ENCODE data around the gene ARID4A. TPM values are rescaled to one million over a fixed set of nuclear protein-coding genes. Genes with fewer than 3 reads are reported as not detected.
A peak's percentile ranks its signal among the peaks of the same experiment; 100 is the strongest.

Gene ARID4A
- total RNA-seq, 1 donor, result 14.5 TPM

DNA sequence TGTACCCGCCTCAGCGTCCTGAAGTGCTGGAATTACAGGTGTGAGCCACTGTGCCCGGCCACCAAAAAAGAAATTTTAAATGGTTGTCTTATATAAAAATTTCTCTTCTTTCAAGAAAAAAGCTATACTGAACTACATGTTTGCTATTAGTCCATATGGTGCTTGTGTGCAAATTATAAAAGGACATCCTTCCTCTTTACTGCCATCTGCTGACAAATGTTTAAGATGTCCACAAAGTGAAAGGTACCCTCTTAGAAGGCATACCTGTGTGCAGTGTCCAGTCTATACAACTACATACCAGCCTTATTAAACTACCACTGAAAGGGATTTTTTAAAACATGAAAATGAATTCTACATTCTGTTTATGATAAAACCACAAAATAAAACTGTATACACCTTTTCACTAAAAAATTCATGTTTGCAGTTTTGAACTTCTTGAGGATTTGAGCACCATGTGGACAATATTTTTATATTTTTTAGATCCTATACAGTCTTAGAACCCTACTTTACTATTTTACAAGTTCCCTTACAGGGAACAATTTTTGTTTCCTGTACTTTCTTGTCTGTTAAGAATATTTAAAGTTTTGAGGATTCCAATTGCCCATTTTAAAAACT is 64.5 kb downstream of the ARID4A start:
- Histone ChIP-seq H3K4me1 (ENCODE audit: insufficient read depth, low read length) (no peaks in the 10 kb centered on the region), H4K20me1 (ENCODE audit: insufficient read depth, low read length) (no peaks in the 10 kb centered on the region), H2AFZ (ENCODE audit: low read length) (no peak overlapping the region), H3K4me2 (ENCODE audit: insufficient read depth, low read length) (no peak overlapping the region), H3K36me3 (ENCODE audit: insufficient read depth, low read length) (peaks cover 38% of the 10 kb centered on the region), H3K4me3 (ENCODE audit: insufficient read depth, low read length) (no peak overlapping the region), H3K9me3 (ENCODE audit: low read depth, low read length) (no peaks in the 10 kb centered on the region), H3K27ac (ENCODE audit: low read depth, low read length) (no peak overlapping the region), H3K27me3 (ENCODE audit: insufficient read depth, low read length) (no peaks in the 10 kb centered on the region), H3K79me2 (ENCODE audit: insufficient read depth, low read length) (no peaks in the 10 kb centered on the region)
- peak; percentile 25 for DNase-seq (ENCODE audit: insufficient read length, low spot score, missing footprints)
- TF ChIP-seq, protein P1, sequence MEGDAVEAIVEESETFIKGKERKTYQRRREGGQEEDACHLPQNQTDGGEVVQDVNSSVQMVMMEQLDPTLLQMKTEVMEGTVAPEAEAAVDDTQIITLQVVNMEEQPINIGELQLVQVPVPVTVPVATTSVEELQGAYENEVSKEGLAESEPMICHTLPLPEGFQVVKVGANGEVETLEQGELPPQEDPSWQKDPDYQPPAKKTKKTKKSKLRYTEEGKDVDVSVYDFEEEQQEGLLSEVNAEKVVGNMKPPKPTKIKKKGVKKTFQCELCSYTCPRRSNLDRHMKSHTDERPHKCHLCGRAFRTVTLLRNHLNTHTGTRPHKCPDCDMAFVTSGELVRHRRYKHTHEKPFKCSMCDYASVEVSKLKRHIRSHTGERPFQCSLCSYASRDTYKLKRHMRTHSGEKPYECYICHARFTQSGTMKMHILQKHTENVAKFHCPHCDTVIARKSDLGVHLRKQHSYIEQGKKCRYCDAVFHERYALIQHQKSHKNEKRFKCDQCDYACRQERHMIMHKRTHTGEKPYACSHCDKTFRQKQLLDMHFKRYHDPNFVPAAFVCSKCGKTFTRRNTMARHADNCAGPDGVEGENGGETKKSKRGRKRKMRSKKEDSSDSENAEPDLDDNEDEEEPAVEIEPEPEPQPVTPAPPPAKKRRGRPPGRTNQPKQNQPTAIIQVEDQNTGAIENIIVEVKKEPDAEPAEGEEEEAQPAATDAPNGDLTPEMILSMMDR (IDR thresholded peaks at IDR 0.05; ENCODE audit: extremely low read depth, low read depth, low read length), result peak; percentile 32

GRCh38 chr14:58364316-58364715 is 66.0 kb downstream of the ARID4A start:
- no peaks in the 10 kb centered on the region for H3K27me3 ChIP-seq (ENCODE audit: insufficient read depth, low read length)
- H3K79me2 ChIP-seq (ENCODE audit: insufficient read depth, low read length), result no peaks in the 10 kb centered on the region
- peaks cover 36% of the 10 kb centered on the region for H3K36me3 ChIP-seq (ENCODE audit: insufficient read depth, low read length)
- no peak for DNase-seq (ENCODE audit: insufficient read length, low spot score, missing footprints)
- no peaks in the 10 kb centered on the region for H3K9me3 ChIP-seq (ENCODE audit: low read depth, low read length)
- H3K4me3 ChIP-seq (ENCODE audit: insufficient read depth, low read length), result no peak overlapping the region
- TF ChIP-seq, protein P1 (IDR thresholded peaks at IDR 0.05; ENCODE audit: extremely low read depth, low read depth, low read length), result no peak
- H2AFZ ChIP-seq (ENCODE audit: low read length), result no peak overlapping the region
- no peaks in the 10 kb centered on the region for H4K20me1 ChIP-seq (ENCODE audit: insufficient read depth, low read length)
- H3K4me1 ChIP-seq (ENCODE audit: insufficient read depth, low read length), result peaks cover 5% of the 10 kb centered on the region
- H3K4me2 ChIP-seq (ENCODE audit: insufficient read depth, low read length), result no peak overlapping the region
- H3K27ac ChIP-seq (ENCODE audit: low read depth, low read length), result no peak overlapping the region

- Histone ChIP-seq H3K79me2 (ENCODE audit: insufficient read depth, low read length) (no peaks in the 10 kb centered on the region), H2AFZ (ENCODE audit: low read length) (no peak overlapping the region), H3K9me3 (ENCODE audit: low read depth, low read length) (no peaks in the 10 kb centered on the region), H3K36me3 (ENCODE audit: insufficient read depth, low read length) (peaks cover 38% of the 10 kb centered on the region), H3K27me3 (ENCODE audit: insufficient read depth, low read length) (no peaks in the 10 kb centered on the region), H3K27ac (ENCODE audit: low read depth, low read length) (no peak overlapping the region), H3K4me1 (ENCODE audit: insufficient read depth, low read length) (peaks cover 5% of the 10 kb centered on the region), H4K20me1 (ENCODE audit: insufficient read depth, low read length) (no peaks in the 10 kb centered on the region), H3K4me3 (ENCODE audit: insufficient read depth, low read length) (no peak overlapping the region), H3K4me2 (ENCODE audit: insufficient read depth, low read length) (no peak overlapping the region)
- TF ChIP-seq, protein P1 (IDR thresholded peaks at IDR 0.05; ENCODE audit: extremely low read depth, low read depth, low read length), result no peak
- DNase-seq (ENCODE audit: insufficient read length, low spot score, missing footprints), result no peak
Measured at GRCh38 chr14:58367296-58367695, 68.9 kb downstream of the ARID4A start.

DNA sequence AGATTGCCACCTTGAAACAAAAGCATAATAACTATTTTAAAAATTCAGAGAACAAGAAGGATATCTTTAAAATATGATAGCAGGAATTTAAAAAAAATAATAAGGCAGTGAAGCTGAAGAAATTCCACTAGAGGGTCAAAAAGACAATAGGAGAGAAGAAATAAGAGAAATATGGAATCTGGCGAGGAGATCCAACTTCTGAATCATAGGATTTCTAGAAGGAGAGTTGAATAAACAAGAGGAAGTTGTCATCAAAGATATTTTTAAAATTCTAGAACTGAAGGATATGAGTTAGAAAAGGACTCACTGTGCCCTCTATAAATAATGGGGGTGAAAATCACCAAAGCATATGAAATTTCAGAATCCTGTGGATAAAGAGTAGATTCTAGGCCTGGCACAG is 70.6 kb downstream of the ARID4A start:
- Histone ChIP-seq H3K4me1 (ENCODE audit: insufficient read depth, low read length) (peaks cover 5% of the 10 kb centered on the region), H3K27ac (ENCODE audit: low read depth, low read length) (peak overlapping the region; percentile 62), H3K4me3 (ENCODE audit: insufficient read depth, low read length) (no peak overlapping the region), H3K79me2 (ENCODE audit: insufficient read depth, low read length) (no peaks in the 10 kb centered on the region), H3K9me3 (ENCODE audit: low read depth, low read length) (no peaks in the 10 kb centered on the region), H3K27me3 (ENCODE audit: insufficient read depth, low read length) (no peaks in the 10 kb centered on the region), H4K20me1 (ENCODE audit: insufficient read depth, low read length) (no peaks in the 10 kb centered on the region), H3K36me3 (ENCODE audit: insufficient read depth, low read length) (peaks cover 39% of the 10 kb centered on the region), H3K4me2 (ENCODE audit: insufficient read depth, low read length) (no peak overlapping the region), H2AFZ (ENCODE audit: low read length) (no peak overlapping the region)
- no peak for DNase-seq (ENCODE audit: insufficient read length, low spot score, missing footprints)
- TF ChIP-seq, protein P1 (IDR thresholded peaks at IDR 0.05; ENCODE audit: extremely low read depth, low read depth, low read length), result no peak

Measured in osteoblast (primary cell).